Activated CD4-positive, alpha-beta memory T cell treated with anti-CD3 and anti-CD28 coated beads for 36 hours (primary cell): Measurements from ENCODE around the gene GATA5. TPM values are rescaled to one million over a fixed set of nuclear protein-coding genes. Genes with fewer than 3 reads are reported as not detected.

ENCODE experiments used
- CTCF ChIA-PET: fragments of 350-600 bp; sonication (Branson Sonifier 250); formaldehyde crosslinking; loops from one replicate; lab custom pipeline; 2021; ENCODE audit warnings: antibody characterized with exemption, inconsistent platforms; lab: Charles Lee
- POLR2A ChIA-PET: fragments of 350-600 bp; sonication (Branson Sonifier 250); formaldehyde crosslinking; loops from one replicate; lab custom pipeline; 2021; ENCODE audit warnings: antibody characterized with exemption; lab: Charles Lee
- DNase-seq: peaks from one replicate; pipeline ENCODE4 v3.0.0-alpha.2; 2020
- H3K27ac Mint-ChIP-seq: one replicate; pipeline ENCODE4 v1.8.0; 2021; ENCODE audit warnings: mixed read lengths
- H3K27me3 Mint-ChIP-seq: one replicate; pipeline ENCODE4 v1.8.0; 2021; ENCODE audit warnings: mixed read lengths
- H3K36me3 Mint-ChIP-seq: one replicate; pipeline ENCODE4 v1.8.0; 2021; ENCODE audit warnings: mixed read lengths
- H3K4me1 Mint-ChIP-seq: one replicate; pipeline ENCODE4 v1.8.0; 2021; ENCODE audit warnings: low read depth, mixed read lengths
- H3K4me3 Mint-ChIP-seq: one replicate; pipeline ENCODE4 v1.8.0; 2021; ENCODE audit warnings: mild to moderate bottlenecking, mixed read lengths
- H3K9me3 Mint-ChIP-seq: one replicate; pipeline ENCODE4 v1.8.0; 2021; ENCODE audit warnings: mixed read lengths
- intact Hi-C: fragments of 100-400 bp; cut with micrococcal nuclease; formaldehyde crosslinking; loops from one replicate; pipeline ENCODE4 v1.15.1; 2023
- total RNA-seq, 2 experiments: library from RNA; stranded (reverse); gene quantifications; one replicate each; pipeline ENCODE4 v1.2.3, GENCODE V29; 2021

The GATA5 gene
- total RNA-seq, 2 experiments from 2014 or later, result not detected

DNA sequence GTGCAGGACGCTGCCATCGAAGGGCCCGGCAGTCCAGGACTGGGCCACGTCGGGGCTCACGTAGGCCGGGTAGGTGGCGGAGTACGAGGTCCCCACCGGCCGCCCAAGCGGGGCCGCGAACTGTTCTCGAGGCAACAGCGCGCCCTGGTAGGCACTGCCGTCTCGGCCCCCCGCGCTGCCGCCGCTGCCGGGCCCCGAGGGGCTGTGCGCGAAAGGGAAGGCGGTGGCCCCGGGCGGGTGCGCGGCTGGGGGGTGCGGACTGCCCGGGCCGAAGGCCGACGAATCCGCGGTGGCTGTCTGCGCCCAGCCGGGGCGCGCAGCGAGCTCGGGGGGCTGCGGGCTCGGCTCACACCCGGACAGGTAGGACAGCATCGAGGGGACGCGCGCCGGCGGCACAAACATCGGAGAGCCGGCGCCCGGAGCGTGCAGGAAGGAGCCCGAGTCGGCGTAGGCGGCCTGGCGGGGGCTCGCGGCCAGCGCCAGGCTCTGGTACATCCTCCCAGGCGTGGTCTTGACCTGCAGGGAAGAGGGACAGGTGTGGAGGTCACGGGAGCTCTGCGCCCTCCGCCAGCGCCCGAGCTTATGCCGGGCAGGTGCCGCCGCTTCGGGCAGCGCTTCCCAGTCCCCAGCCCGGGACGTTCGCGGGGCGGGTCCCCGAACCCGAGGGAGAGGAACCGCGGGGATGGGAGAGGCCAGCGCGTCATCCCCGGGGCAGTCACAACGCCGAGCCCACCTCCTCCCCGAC is 596 bp downstream of the GATA5 start:
- H3K4me1 Mint-ChIP-seq, result peaks cover 6% of the 10 kb centered on the region
- intact Hi-C loops, result no loop called here
- no peak overlapping the region for H3K4me3 Mint-ChIP-seq
- H3K36me3 Mint-ChIP-seq, result no peaks in the 10 kb centered on the region
- no peak for DNase-seq
- H3K9me3 Mint-ChIP-seq, result no peaks in the 10 kb centered on the region
- ChIA-PET CTCF (no interaction called here), POLR2A (no interaction called here)
- no peak overlapping the region for H3K27ac Mint-ChIP-seq
- H3K27me3 Mint-ChIP-seq, result peaks cover 37% of the 10 kb centered on the region

DNA sequence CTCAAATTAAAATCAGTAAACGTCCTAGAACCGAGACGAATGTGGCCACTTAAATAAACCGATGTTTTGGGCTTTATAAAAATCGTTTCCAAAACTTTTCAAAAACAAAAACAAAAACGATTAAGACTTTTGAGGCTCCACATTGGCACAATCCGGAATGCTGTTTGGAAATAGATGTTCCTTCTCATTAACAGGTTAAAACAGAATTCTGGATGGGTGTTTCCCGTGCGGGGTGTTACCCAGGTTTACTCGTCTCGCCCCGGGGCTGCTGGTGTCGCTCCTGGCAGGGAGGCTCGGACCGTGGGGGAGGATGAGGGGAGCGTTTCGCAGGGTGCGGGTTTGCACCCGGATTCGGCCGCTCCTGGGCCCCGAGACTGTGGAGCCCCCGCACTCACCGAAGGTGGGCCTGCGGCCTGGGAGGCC is 1.2 kb downstream of the GATA5 start:
- no peak overlapping the region for H3K4me3 Mint-ChIP-seq
- H3K9me3 Mint-ChIP-seq, result no peaks in the 10 kb centered on the region
- DNase-seq, result no peak
- POLR2A ChIA-PET, result no interaction called here
- H3K4me1 Mint-ChIP-seq, result peaks cover 6% of the 10 kb centered on the region
- H3K27ac Mint-ChIP-seq, result no peak overlapping the region
- H3K27me3 Mint-ChIP-seq, result peaks cover 38% of the 10 kb centered on the region
- H3K36me3 Mint-ChIP-seq, result no peaks in the 10 kb centered on the region
- CTCF ChIA-PET, result no interaction called here
- intact Hi-C loops, result no loop called here

GRCh38 chr20:62473717-62474603 is 1.8 kb downstream of the GATA5 start:
- Mint-ChIP-seq H3K36me3 (no peaks in the 10 kb centered on the region), H3K27ac (no peak overlapping the region), H3K4me3 (no peak overlapping the region), H3K27me3 (peaks cover 35% of the 10 kb centered on the region), H3K9me3 (no peaks in the 10 kb centered on the region), H3K4me1 (peaks cover 6% of the 10 kb centered on the region)
- no peak for DNase-seq
- POLR2A ChIA-PET, result no interaction called here
- CTCF ChIA-PET, result no interaction called here
- intact Hi-C loops, result no loop called here

DNA sequence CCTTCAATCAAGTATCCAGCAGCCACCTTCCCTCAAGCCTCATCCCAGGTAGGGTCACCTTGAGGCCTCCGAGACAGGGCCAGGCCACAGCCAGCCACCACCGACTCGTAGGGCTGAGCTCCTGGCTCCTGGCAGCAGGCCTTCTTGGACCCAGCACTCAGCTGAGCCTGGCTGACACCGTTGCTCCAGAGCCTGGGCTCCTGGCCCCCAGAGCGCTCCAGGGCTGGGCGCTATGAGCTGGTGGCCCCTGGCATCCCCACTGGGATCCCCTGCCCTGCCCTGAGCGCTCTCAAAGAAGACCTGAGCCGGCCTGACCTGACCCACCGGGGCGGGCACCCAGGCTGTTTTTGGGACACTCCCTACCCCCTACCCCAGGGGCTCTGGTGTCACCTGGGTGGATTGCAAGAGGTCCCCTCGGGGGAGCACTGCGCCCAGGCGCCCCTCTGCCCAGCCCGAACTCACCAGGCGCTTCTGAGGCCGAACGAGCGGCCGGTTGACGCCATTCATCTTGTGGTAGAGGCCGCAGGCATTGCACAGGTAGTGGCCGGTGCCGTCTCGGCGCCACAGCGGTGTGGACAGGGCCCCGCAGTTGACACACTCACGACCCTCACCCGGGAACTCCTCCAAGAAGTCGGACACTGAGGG is 2.7 kb downstream of the GATA5 start:
- Mint-ChIP-seq H3K4me3 (no peak overlapping the region), H3K9me3 (no peaks in the 10 kb centered on the region), H3K27ac (no peak overlapping the region), H3K4me1 (peaks cover 6% of the 10 kb centered on the region), H3K36me3 (no peaks in the 10 kb centered on the region), H3K27me3 (peaks cover 27% of the 10 kb centered on the region)
- no peak for DNase-seq
- POLR2A ChIA-PET, result no interaction called here
- intact Hi-C loops, result no loop called here
- CTCF ChIA-PET, result no interaction called here

GRCh38 chr20:62472138-62472940 is 3.5 kb downstream of the GATA5 start:
- Mint-ChIP-seq H3K27me3 (peaks cover 23% of the 10 kb centered on the region), H3K9me3 (no peaks in the 10 kb centered on the region), H3K27ac (no peak overlapping the region), H3K4me3 (no peak overlapping the region), H3K4me1 (peaks cover 6% of the 10 kb centered on the region), H3K36me3 (no peaks in the 10 kb centered on the region)
- CTCF ChIA-PET, result no interaction called here
- intact Hi-C loops, result no loop called here
- POLR2A ChIA-PET, result no interaction called here
- DNase-seq, result no peak

GRCh38 chr20:62470459-62470858 is 5.3 kb downstream of the GATA5 start:
- intact Hi-C loops, result no loop called here
- no peak for DNase-seq
- Mint-ChIP-seq H3K4me3 (no peak overlapping the region), H3K9me3 (no peaks in the 10 kb centered on the region), H3K27ac (no peak overlapping the region), H3K4me1 (no peaks in the 10 kb centered on the region), H3K36me3 (no peaks in the 10 kb centered on the region), H3K27me3 (peaks cover 17% of the 10 kb centered on the region)
- CTCF ChIA-PET, result no interaction called here
- POLR2A ChIA-PET, result no interaction called here

- Mint-ChIP-seq H3K27ac (no peak overlapping the region), H3K4me1 (no peaks in the 10 kb centered on the region), H3K36me3 (no peaks in the 10 kb centered on the region), H3K27me3 (peaks cover 17% of the 10 kb centered on the region), H3K9me3 (no peaks in the 10 kb centered on the region), H3K4me3 (no peak overlapping the region)
- DNase-seq, result no peak
- POLR2A ChIA-PET, result no interaction called here
- CTCF ChIA-PET, result no interaction called here
- intact Hi-C loops, result no loop called here
These were observed 5.8 kb downstream of the GATA5 start for GRCh38 chr20:62470001-62470400.

- POLR2A ChIA-PET, result no interaction called here
- no peaks in the 10 kb centered on the region for H3K36me3 Mint-ChIP-seq
- DNase-seq, result no peak
- peaks cover 13% of the 10 kb centered on the region for H3K27me3 Mint-ChIP-seq
- intact Hi-C loops, result no loop called here
- no peaks in the 10 kb centered on the region for H3K4me1 Mint-ChIP-seq
- CTCF ChIA-PET, result no interaction called here
- no peaks in the 10 kb centered on the region for H3K9me3 Mint-ChIP-seq
- no peak overlapping the region for H3K4me3 Mint-ChIP-seq
- no peak overlapping the region for H3K27ac Mint-ChIP-seq
These were observed 6.4 kb downstream of the GATA5 start for GRCh38 chr20:62469352-62469751.

- intact Hi-C loops, result no loop called here
- no peaks in the 10 kb centered on the region for H3K9me3 Mint-ChIP-seq
- no peak for DNase-seq
- H3K36me3 Mint-ChIP-seq, result no peaks in the 10 kb centered on the region
- H3K4me3 Mint-ChIP-seq, result no peak overlapping the region
- ChIA-PET POLR2A (no interaction called here), CTCF (no interaction called here)
- H3K4me1 Mint-ChIP-seq, result no peaks in the 10 kb centered on the region
- peaks cover 9% of the 10 kb centered on the region for H3K27me3 Mint-ChIP-seq
- no peak overlapping the region for H3K27ac Mint-ChIP-seq
These were observed 8.8 kb downstream of the GATA5 start for GRCh38 chr20:62466806-62467537.

DNA sequence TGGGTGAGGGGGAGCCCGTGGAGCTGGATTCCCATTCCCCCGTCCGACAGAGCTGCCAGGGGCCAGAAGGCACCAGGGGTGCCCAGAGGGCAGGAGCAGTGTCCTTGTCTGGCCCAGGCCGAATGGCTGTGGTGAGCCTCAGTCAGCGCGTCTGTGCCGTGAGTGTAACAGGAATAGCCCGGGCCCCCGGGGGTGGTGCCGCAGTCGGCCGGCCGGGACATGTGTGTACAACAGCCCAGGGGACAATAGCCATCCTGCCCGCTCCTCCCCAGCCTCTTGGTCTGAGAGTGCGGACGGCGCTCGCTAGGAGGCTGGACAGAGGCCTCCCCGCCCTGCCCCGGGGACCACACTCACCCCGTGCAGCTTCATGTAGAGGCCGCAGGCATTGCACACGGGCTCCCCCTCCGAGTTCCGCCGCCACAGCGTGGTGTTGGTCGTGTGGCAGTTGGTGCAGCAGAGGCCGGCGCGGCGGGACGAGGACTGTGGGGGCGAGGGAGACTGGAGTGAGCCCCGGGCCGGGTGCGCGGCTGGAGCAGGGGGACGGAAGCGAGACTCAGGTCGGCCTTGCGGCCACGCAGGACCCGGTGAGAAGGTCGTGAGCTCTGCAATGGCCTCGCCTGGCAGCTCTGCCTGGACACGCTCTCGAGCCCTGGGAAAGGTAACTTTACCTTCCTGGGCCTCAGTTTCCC is 9.6 kb downstream of the GATA5 start:
- ChIA-PET CTCF (no interaction called here), POLR2A (no interaction called here)
- intact Hi-C loops, result no loop called here
- no peaks in the 10 kb centered on the region for H3K36me3 Mint-ChIP-seq
- no peaks in the 10 kb centered on the region for H3K4me1 Mint-ChIP-seq
- no peak for DNase-seq
- no peak overlapping the region for H3K27ac Mint-ChIP-seq
- peaks cover 8% of the 10 kb centered on the region for H3K27me3 Mint-ChIP-seq
- H3K4me3 Mint-ChIP-seq, result no peak overlapping the region
- H3K9me3 Mint-ChIP-seq, result no peaks in the 10 kb centered on the region

- ChIA-PET CTCF (no interaction called here), POLR2A (no interaction called here)
- H3K36me3 Mint-ChIP-seq, result no peaks in the 10 kb centered on the region
- H3K4me1 Mint-ChIP-seq, result no peaks in the 10 kb centered on the region
- H3K4me3 Mint-ChIP-seq, result no peak overlapping the region
- no peaks in the 10 kb centered on the region for H3K9me3 Mint-ChIP-seq
- intact Hi-C loops, result no loop called here
- no peak overlapping the region for H3K27ac Mint-ChIP-seq
- H3K27me3 Mint-ChIP-seq, result peaks cover 4% of the 10 kb centered on the region
- DNase-seq, result no peak
These were observed 10.8 kb downstream of the GATA5 start for GRCh38 chr20:62464990-62465389.
